ENCODE data around the gene CDYL2. TPM values are rescaled to one million over a fixed set of nuclear protein-coding genes. Genes with fewer than 3 reads are reported as not detected.
"Not testable (repeated sequence)": the region's sequence is repeated elsewhere in the genome, so short reads cannot be mapped to it uniquely, and the experiment has no call there.

CDYL2 gene
- polyA plus RNA-seq, 1 donor: 2.6 TPM

GRCh38 chr16:80669673-80670072 lies 134.7 kb downstream of the CDYL2 start:
- DNase-seq: no peak

DNA sequence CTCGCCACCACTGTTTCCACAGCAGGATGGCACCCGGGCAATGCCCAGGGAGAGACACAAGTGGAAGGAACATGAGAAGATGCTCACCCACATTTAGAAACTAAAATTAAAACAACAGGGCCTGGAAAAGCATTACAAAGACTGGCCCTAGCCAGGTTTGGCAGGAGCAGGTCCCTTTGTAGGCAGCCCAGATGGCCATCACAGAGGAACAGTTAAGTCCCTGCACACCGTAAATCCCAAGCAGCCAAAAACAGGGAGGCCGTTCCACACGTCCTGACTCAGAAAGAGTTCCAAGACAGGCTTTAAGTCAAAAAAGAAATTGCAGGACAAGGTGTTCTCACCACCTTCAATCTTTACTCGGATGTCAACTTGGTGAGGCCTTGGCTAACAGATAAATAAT lies 136.5 kb downstream of the CDYL2 start:
- DNase-seq: no peak

GRCh38 chr16:80667251-80667560 lies 137.2 kb downstream of the CDYL2 start:
- no peak for DNase-seq

- DNase-seq: peak; percentile 15
Measured at GRCh38 chr16:80666378-80667250, 137.8 kb downstream of the CDYL2 start.

DNA sequence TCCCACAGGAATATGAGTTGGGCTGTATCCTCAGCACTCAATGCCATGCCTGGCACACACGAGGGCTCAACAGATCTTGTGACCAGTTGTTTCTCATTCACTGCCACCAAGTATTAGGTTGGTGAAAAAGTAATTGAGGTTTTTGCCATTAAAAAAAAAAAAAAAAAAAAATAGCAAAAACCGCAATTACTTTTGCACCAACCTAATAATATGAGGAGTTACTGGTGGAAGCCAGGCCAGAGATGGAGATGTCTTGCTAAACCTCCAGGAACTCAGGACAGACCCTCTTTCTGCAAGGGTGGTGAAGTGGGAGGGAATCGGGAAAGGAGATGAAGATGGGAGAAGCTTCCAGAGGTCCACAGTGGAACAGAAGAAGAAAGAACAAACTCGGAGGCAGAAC lies 139.0 kb downstream of the CDYL2 start:
- DNase-seq: no peak

- no peak for DNase-seq
Measured at GRCh38 chr16:80664786-80665185, 139.6 kb downstream of the CDYL2 start.

DNA sequence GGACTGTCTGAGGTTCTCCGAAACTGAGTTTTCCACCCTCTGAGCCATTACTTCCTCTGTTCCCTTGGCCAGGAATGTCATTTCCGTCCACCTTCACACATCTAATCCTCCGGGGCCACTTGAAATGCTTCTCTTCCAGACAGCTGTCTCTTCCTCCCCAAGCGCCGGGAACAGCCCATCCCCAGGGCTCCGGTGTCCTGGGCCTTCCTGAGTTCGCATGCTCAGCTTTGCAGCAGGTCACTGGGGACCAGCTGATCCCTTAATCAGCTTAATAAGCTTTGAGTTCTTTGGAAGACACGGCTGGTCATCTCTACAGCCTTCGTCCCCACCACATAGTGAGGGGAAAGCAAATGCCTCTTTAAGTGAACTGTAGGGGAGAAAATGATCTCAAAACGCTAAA lies 140.2 kb downstream of the CDYL2 start:
- DNase-seq: no peak

GRCh38 chr16:80663078-80663477 lies 141.3 kb downstream of the CDYL2 start:
- DNase-seq: no peak

DNA sequence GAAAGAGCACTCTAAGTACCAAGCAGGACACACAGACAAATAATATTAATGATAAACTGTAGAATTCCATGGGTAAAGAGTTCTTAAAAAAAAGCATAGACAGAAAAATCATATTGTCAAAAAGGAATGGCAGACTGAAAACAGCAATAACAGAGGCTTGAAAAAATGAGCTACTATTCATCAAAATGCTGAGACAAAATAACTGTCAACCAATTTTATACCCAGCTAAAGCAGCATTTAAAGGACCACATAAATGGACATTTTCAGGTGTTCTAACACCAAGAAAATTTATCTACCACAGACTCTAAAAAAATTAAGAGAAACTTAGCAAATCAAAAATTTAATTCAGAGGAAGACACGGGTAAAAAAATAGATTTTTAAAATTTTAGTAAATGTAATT lies 144.5 kb downstream of the CDYL2 start:
- DNase-seq: no peak

- no peak for DNase-seq
Measured at GRCh38 chr16:80656711-80657150, 147.7 kb downstream of the CDYL2 start.

- DNase-seq: no peak
Measured at GRCh38 chr16:80656161-80656560, 148.2 kb downstream of the CDYL2 start.

DNA sequence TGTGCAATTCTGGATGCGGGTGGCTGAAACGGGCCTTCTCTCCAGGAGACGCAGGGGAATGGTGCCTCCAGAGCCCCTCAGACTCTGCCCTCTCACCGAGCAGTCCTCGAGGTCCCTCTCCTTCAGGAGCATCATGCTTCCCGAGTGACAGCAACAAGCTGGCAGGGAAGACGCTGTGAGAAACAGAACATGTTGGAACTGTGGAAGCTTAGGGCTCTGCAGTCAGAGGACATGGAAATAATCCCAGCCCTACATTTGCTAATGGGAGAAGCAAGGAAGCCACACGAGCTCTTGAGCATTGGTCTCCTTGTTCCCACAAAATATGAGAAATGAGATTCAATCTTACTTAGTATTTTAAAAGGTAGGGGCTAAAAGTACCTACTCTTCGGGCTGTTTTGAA lies 148.6 kb downstream of the CDYL2 start:
- no peak for DNase-seq

GRCh38 chr16:80654094-80654862 lies 150.1 kb downstream of the CDYL2 start:
- DNase-seq: no peak

GRCh38 chr16:80652441-80652840 lies 152.0 kb downstream of the CDYL2 start:
- no peak for DNase-seq

GRCh38 chr16:80650281-80650680 lies 154.1 kb downstream of the CDYL2 start:
- DNase-seq: not testable (repeated sequence)

- DNase-seq: no peak
Measured at GRCh38 chr16:80640316-80640715, 164.1 kb downstream of the CDYL2 start.

- no peak for DNase-seq
Measured at GRCh38 chr16:80639636-80640035, 164.8 kb downstream of the CDYL2 start.

DNA sequence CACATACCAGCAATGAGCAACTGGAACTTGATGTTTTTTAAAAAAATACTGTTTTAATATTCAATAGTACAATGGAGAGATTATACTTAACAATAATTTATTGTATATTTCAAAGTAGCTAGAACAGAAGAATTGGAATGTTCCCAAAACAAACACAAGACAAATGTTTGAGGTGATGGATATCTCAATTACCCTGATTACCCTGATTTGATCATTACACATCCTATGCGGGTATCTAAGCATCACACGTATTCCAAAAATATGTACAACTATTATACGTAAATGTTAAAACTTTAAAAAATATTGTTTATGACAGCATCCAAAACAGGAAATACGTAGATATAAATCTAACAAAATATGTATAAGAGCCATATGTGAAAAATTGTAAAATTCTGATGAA lies 166.8 kb downstream of the CDYL2 start:
- DNase-seq: no peak

- no peak for DNase-seq
Measured at GRCh38 chr16:80631581-80631980, 172.8 kb downstream of the CDYL2 start.

DNA sequence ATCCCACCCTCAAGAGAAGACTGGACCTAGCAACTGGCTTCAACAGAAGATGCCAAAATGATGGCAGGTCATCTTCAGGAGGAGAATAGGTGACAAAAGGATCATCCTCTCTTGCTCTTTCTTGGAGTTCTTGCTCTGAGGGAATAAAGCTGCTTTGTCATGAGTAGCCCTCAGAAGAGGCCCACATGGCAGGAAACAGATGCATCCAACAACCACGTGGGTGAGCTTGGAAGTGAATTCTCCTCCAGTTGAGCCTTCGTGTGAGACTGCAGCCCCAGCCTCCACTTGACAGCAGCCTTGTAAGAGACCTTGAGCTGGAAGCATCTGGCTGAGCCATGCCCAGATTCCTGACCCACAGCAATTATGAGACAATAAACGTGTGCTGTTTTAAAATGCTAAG lies 176.1 kb downstream of the CDYL2 start:
- no peak for DNase-seq

DNA sequence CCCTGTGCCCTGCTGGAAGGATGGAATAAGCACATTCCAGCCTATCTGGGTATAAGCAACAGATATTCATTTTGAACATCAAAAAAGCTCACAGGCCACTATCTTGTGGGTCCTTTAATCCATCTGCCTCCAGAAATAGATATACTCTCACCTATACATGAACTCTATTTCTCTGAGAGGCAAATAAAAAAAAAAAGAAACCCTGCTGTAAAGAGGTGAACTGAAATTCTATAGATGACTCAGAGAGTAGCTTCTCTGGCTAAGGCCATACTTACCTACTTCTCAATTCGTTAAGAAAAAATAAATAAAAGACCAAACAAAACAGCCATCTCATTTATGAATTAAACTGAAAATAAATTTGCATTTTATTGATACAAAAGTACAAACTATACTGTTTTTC lies 177.3 kb downstream of the CDYL2 start:
- no peak for DNase-seq

GRCh38 chr16:80623376-80623775 lies 181.0 kb downstream of the CDYL2 start:
- DNase-seq: no peak

GRCh38 chr16:80622007-80622406 lies 182.4 kb downstream of the CDYL2 start:
- DNase-seq: no peak
